GM12892 (cell line): ENCODE measurements around the gene SARM1.
"Not testable (repeated sequence)": the region's sequence is repeated elsewhere in the genome, so short reads cannot be mapped to it uniquely, and the experiment has no call there.

Experiments
- DNase-seq: peaks from one replicate; pipeline ENCODE4 v3.0.0; 2011; ENCODE audit not compliant: insufficient read length
- FAIRE-seq: peaks from 2 replicates; lab custom pipeline; 2011; peaks lifted over from hg19 to GRCh38; lab: Jason Lieb, UNC
- POLR2A ChIP-seq: IDR thresholded peaks from 2 replicates; pipeline ENCODE4 v1.6.1; 2011; ENCODE audit warnings: low read depth, low read length, control low read depth
- POLR2AphosphoS5 ChIP-seq: IDR thresholded peaks from 2 replicates; pipeline ENCODE4 v1.6.1; 2011; ENCODE audit warnings: low read depth, low read length, control low read depth
- TAF1 ChIP-seq: IDR thresholded peaks from 2 replicates; pipeline ENCODE4 v1.6.1; 2011; ENCODE audit warnings: low read depth, mild to moderate bottlenecking, control low read depth, low read length, borderline replicate concordance

Gene SARM1

GRCh38 chr17:28421787-28422305 lies 50.4 kb downstream of the SARM1 start:
- TF ChIP-seq TAF1 (no peak), POLR2A (no peak), POLR2AphosphoS5 (no peak)
- DNase-seq, result no peak
- no peak for FAIRE-seq

- no peak for FAIRE-seq
Observed at GRCh38 chr17:28425206-28425605, 53.7 kb downstream of the SARM1 start.

GRCh38 chr17:28426081-28426519 lies 54.6 kb downstream of the SARM1 start:
- no peak for TF ChIP-seq POLR2AphosphoS5
- no peak for TF ChIP-seq POLR2A
- no peak for TF ChIP-seq TAF1
- no peak for DNase-seq
- FAIRE-seq, result no peak

More at GRCh38 chr17:28425206-28425605, 53.7 kb downstream of the SARM1 start:
- TF ChIP-seq POLR2A (no peak), TAF1 (no peak), POLR2AphosphoS5 (no peak)
- no peak for DNase-seq

GRCh38 chr17:28427371-28427770 lies 55.9 kb downstream of the SARM1 start:
- no peak for FAIRE-seq
- TF ChIP-seq POLR2A (no peak), TAF1 (no peak), POLR2AphosphoS5 (no peak)
- DNase-seq, result no peak

DNA sequence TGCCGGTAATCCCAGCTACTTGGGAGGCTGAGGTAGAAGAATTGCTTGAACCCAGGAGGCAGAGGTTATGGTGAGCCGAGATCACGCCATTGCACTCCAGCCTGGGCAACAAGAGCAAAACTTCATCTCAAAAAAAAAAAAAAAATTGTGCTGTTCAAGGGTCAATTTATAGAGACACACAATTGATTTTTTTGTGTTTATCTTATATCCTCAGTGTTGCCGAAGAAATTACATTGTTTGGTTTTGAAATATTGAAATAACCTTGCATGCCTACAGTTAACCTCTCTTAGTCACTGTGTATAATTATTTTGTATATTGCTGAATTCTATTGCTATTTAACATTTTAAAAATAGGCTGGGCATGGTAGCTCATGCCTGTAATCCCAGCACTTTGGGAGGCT lies 56.5 kb downstream of the SARM1 start:
- not testable (repeated sequence) for FAIRE-seq, DNase-seq

- DNase-seq (no peak), FAIRE-seq (no peak)
- no peak for TF ChIP-seq POLR2A
- no peak for TF ChIP-seq POLR2AphosphoS5
- no peak for TF ChIP-seq TAF1
Observed at GRCh38 chr17:28433721-28434120, 62.2 kb downstream of the SARM1 start.

DNA sequence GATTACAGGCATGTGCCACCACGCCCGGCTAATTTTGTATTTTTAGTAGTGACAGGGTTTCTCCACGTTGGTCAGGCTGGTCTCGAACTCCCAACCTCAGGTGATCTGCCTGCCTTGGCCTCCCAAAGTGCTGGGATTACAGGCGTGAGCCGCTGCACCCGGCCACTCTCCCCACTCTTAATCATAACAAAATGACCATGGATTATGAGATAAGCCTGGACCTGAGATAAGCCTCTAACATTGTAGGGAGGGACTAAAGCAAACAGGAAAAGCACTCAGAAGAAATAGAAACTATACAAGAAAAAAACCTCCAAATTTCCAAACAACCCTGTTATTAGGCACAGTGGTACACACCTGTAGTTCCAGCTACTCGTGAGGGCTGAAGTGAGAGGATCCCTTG lies 62.8 kb downstream of the SARM1 start:
- FAIRE-seq, result not testable (repeated sequence)

DNA sequence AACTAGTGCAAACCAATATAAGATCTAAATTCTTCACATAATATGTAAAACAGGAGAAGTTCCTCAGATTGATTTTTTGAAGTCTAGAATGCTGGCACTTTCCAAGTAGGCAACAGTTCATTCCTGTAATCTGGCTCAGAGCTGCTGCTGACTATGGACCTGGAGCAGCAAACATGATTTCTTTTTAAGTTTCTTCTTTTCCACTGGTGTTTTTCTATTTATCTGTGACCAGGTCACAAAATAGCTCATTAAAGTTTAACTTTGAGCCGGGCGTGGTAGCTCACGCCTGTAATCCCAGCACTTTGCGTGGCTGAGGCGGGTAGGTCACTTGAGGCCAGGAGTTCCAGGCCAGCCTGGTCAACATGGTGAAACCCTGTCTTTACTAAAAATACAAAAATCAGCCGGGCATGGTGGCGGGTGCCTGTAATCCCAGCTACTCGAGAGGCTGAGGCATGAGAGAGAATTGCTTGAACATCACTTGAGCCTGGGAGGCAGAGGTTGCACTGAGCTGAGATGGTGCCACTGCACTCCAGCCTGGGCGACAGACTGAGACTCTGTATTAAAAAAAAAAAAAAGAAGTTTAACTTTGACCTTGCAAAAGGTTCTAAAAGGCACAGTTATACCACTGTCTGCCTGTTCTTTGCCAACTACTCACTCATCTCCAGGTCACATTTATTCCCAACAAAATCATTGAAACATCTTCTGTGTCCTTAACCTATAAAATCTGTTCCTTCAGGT lies 72.6 kb downstream of the SARM1 start:
- FAIRE-seq, result no peak
- TF ChIP-seq POLR2A, result no peak
- TF ChIP-seq TAF1, result no peak
- no peak for TF ChIP-seq POLR2AphosphoS5

More for the DNA sequence above, 62.8 kb downstream of the SARM1 start:
- not testable (repeated sequence) for DNase-seq

GRCh38 chr17:28446716-28447395 lies 75.4 kb downstream of the SARM1 start:
- FAIRE-seq, result no peak
- no peak for TF ChIP-seq POLR2AphosphoS5
- no peak for TF ChIP-seq POLR2A
- TF ChIP-seq TAF1, result no peak
- DNase-seq, result no peak

More for the DNA sequence above, 72.6 kb downstream of the SARM1 start:
- no peak for DNase-seq

- TF ChIP-seq POLR2AphosphoS5 (no peak), POLR2A (no peak), TAF1 (no peak)
Observed at GRCh38 chr17:28447396-28447760, 75.9 kb downstream of the SARM1 start.

GRCh38 chr17:28449859-28450258 lies 78.4 kb downstream of the SARM1 start:
- no peak for DNase-seq
- TF ChIP-seq TAF1 (no peak), POLR2AphosphoS5 (no peak), POLR2A (no peak)
- FAIRE-seq, result no peak

More at GRCh38 chr17:28447396-28447760, 75.9 kb downstream of the SARM1 start:
- FAIRE-seq (no peak), DNase-seq (no peak)
